ENCODE measurements around the gene SRP68.
"Not testable (repeated sequence)": the region's sequence is repeated elsewhere in the genome, so short reads cannot be mapped to it uniquely, and the experiment has no call there.

The SRP68 gene

DNA sequence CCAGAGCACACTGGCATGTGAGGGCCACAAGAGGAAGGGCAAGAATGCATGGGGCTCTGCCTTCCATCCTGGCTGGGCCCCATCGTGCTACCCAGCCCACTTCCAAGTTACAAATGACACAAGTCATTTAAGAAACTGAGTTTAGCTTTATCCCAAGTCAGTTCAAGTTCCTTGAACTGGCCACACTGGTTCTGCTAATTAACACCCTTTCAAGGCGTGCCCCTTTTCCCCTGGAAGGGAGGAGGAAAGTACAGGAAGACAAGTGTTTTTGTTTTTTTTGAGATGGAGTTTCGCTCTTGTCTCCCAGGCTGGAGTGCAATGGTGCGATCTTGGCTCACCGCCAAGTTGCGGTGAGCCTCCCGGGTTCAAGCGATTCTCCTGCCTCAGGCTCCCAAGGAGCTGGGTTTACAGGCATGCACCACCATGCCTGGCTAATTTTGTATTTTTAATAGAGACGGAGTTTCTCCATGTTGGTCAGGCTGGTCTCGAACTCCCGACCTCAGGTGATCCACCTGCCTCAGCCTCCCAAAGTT lies 27.8 kb downstream of the SRP68 start:
- DNase-seq = not testable (repeated sequence)

DNA sequence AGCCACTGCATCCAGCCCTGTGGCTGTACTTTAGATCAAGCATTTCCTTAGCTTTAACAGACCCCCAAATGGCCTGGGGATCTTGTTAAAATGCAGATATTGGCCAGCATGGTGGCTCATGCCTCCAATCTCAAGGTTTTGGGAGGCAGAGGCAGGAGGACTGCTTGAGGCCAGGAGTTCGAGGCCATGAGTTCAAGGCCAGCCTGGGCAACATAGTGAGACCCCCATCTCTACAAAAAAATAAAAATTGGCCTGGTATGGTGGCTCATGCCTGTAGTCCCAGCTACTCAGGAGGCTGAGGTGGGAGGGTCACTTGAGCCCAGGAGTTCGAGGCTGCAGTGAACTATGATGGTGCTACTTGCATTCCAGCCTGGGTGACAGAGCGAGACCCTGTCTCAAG lies 29.4 kb downstream of the SRP68 start:
- not testable (repeated sequence) for DNase-seq

DNA sequence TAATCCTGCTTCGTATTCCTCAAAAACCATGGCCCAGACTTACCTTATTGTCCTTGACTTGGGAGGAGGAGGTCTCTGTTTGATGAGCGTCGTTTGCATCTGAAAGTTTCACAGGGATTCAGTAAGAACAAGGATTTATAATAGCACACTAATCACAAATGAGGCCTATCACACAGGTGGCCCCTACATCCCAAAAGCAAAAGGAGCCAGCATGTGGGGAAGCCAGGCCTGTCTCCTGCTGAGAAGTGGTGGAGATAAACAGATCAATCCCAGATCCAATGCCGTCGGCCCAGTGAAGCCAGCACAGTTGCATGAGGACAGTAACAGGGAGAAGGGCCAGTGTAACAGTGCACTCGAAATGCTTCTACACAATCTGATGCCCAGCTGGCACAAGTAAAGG lies 31.9 kb downstream of the SRP68 start:
- DNase-seq = no peak

DNA sequence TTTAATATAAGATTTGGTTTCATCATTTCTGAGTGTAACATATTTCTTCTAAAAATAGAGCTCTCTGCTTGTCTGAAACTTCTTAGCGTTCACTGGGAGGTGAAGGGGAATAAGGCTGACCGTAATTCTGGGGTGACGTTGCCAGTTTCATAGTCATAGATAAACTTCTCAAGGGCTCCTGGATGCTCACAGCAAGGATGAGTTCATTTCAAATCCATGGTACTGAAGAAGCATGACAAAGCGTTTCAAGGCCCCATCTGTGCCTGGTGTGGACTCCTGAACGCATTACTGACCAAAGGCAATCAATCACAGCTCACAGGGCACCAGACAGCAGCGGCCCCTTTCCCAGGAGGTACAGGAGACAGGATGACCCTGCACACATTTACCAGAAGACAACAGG lies 33.2 kb downstream of the SRP68 start:
- DNase-seq = no peak

DNA sequence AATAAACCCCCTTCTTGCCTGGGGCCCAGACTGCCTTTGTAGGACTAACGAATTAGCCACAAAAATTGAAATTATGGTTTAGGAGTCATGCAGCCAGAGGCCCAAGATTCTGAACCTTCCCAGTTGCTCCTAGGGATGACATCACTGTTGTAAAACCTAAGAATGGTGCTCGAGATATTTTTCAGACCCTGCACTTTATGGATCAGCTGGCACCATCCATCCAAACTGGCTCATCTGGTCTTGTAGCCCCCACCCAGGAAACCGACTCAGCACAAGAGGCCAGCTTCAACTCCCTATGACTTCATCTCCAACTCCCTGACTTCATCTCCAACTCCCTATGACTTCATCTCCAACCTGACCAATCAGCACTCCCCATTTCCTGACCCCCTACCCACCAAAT lies 34.3 kb downstream of the SRP68 start:
- no peak for DNase-seq

DNA sequence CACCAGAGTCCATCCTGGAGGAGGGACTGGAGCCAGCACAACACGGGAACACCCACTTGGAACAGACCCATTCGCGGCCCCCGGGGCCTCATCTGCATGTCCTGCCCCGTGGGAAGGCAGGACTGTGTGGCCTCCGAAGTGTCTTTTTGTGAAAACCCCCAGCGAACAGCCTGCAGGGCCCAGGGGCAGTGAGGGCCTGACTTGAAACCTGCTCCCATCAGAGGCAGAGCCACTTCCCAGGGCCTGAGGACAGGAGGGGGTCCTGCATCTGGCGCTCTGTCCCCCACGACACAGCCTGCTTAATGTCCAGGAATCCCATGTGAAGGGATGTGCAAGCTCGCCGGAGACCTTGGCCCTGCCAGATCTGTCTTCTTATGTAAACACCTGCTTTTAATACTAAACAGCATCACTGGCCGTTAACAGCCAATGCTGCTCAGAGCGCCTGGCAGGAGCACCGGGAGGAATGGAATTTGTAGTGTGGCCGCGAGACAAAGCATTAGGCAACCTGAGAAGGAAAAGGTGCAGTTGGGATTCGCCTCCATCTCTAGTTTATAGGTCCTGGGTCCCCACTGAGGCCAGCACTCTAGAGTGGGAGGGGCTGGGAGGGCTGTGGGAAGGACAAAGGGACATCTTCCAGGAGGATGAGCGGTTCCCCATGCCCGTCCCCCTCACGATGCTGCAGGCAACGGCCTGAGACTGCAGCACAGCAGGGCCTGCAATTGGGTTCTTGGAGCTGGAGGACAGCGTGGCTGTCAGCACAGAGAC lies 35.6 kb downstream of the SRP68 start:
- no peak for DNase-seq

DNA sequence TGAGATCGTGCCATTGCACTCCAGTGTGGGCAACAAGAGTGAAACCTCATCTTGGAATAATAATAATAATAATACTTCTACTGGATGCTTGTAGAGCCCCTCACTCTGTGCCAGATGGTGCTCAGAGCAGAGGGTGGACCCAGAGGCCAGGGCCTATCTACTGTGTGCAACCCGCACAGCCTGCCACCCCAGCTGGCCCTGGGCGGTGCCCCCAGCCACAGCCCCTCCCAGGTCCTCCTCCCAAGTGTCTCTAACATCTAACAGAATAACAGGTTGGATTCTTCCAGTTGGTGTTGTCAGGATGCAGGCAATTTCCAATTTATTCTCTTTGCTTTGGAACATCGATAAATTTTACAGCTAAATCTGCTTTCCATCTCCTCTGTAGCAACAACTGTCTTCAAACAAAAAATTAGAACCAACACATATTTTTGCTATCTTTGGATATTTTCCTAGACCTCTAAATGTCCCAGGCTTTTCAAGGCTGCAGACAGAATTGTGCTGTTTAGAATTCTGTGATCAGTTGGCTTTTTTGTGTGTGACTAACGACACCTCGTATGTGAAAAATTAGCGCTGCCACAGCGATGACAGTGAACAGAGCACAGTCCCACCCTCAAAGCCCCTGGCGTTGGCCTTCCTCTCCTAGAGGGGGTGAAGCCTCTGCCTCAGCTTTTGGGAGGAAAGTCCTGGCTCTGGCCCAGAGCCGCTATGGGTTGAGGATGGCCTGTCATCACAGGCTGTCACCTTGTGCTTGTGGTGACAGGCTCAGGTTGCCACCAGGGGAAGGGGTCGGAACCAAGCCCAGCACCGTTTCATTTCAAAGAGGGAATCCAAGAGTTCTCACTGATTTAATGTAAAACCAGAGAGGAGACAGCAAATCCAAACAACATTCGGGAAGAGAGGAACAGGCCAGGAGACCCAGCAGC lies 37.6 kb downstream of the SRP68 start:
- DNase-seq = no peak

DNA sequence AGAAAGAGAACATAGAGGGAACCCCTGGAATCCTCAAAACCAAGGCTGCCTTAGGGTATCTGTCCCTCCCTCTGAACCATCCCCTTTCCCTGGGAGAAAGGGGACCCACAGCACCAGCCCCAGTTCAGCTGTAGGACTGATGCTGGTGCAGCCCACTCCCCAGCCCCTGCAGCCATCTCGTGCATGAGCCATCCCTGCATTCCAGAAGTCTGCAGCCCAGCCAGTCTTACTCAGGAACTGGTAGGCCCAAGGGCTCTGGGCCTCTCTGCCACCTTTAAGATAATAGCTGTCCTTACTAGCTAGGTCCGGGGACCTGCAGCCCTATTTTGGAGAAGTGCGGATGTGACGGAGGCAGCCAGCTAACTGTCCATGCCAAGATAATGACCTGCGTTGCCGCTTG lies 39.2 kb downstream of the SRP68 start:
- no peak for DNase-seq

DNA sequence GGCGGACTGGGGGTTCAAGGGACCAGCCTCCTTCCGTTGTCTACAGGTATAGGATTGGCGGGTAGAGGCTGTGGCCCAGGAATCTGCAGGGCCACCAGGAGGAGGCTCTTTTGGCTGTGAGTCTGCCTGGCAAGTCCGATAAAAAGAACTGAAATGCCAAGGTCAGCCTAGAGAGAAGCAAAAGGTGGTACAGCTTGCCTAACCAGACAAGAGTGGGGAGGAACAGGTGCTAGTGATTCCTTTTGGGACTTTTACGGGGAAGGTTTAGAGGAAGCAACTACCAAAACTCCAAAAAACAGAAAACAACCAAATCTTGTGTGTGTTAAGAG lies 39.6 kb downstream of the SRP68 start:
- DNase-seq = no peak

DNA sequence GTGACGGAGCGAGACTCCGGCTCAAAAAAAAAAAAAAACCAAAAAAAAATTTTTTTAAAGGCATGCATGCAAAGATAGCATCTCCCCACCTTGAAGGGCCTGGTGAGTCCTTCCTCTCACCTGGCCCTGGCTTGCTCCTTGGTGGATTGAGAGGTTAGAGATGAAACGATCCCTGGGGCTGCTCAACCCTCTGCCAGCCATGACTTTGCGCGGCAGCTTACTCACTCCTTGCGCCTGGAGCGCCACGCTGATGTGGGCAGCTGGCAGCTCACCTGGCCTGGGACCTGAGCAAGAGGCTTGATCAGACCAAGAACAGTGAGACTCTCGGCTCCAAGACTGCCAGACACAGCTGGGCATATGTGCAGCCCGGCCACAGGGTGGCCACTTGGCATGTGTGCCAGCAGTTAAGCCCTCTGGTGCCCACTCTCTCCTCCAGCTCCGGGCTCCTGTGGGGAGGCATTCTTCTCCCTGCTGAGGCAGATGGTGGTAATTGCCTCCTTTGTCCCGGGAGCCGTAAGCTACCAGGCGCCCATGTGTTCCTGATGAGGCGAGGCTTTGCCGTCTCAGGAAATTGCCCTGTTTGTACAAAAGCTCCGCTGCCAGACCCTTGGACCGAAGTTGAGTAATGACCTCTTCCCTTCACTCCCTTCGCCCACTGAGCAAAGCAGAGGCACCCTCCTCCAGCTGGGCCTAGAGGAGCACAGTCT lies 40.1 kb downstream of the SRP68 start:
- DNase-seq = no peak

DNA sequence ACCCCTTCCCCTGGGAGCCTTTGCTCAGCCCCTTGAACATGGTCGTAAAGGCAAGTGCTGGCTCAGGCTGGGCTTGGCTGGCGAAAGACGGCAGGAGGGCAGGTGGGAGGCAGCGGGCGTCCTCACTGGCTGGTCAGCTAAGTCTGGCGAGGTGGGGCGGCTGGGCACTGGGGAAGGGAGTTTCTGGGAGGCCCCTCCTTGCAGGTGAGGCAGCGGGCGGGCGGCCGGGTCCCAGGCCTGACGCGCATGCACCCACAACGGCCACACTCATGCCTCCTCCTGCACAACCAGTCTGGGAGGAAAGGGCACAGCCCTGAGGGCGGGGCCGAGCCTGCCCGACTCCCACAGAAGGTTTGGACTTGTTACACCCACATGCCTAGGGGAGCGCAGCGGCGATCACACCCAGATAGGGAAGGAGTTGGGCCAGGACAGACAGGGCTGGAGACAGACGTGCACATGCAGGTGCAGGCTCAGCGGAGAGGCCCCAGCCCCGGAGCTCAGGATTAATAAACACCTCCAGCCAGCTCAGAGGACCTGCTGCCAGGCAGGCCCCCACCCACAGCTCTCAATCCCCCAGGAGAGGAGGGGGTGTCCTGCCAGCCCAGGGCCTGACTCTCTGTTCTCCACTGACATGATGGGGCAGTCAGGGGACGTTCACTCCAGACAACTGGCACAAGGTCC lies 45.0 kb downstream of the SRP68 start, which contains the start of gene EVPL:
TSS of gene EVPL (minus strand) at position 148 of the 681 bp plus-strand sequence. CDS start at position 40, 108 bp downstream.
- peak; percentile 22 for DNase-seq

DNA sequence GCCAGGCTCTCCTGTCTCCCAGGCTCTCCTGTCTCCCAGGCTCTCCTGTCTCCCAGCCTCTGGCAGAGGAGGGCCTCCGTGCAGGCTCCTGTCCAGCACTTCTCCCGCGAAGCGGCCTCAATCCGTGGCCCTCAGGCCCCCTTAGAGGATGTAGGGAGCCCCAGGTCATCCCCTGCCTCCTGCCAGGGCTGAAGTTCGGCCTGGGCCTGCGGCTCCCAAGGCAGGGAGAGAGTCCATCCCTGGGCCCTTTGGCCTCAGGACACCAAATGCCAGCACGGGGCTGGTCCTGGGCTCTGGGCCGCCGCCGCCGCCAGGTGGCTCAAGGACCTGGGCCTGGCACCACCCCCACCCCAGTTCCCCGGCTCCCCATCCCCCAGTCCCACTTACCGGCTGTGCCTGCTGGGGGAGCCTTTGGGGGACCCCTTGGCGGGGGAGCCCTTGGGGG lies 45.6 kb downstream of the SRP68 start:
- no peak for DNase-seq

DNA sequence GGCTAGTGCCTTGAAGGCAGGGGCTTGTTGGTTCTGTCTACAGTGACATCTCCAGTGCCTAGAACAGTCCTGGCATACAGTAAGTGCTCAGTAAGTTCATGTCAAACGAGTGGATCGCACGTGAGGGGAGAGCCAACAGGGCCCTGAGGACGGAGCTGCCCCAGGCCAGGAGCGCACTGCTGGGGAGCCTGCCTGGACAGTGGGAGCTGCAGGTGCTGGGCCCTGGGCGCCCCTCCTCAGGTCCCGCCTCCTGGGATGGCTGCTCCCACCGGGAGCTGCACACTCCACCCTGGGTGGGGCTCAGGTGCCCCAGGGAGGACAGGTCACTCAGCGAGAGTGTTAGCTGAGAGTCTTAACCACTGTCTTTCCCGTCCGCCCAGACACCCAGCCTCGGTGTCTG lies 47.0 kb downstream of the SRP68 start:
- DNase-seq = no peak

DNA sequence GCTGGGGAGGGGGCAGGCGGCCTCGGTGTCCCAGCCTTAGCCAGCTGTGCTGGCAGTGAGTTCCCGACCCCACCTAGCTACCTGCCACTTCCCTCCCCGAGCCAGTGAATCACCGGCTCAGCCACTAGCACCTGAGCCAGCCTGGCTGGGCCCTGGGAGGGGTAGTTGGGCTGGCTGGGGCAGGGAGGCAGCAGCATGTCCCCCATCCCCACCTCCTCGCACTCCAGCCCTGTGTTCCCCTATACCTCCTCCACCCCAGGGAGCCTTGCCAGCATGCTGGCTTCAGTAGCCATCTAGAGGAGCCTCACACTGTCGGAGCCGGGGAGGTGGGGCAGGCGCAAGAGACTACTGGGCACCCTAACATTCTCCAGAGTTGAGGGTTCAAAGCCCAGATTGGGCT lies 48.0 kb downstream of the SRP68 start:
- DNase-seq = no peak

DNA sequence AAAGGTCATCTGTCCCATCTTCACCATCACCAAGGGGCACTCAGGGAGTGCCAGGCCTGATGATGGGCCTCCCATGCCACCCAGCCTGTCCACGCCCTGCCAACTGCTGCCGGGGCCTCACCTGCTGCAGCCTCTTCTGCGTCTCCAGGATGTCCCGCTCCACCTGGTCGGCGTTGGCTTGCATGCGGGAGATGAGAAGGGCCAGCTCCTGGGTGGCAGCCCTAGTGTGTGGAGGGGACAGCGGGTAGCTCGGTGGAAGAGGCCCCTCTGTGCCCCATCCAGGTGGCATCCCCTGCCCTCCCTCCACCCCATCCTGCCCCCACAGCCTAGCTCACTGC lies 48.4 kb downstream of the SRP68 start:
- no peak for DNase-seq

DNA sequence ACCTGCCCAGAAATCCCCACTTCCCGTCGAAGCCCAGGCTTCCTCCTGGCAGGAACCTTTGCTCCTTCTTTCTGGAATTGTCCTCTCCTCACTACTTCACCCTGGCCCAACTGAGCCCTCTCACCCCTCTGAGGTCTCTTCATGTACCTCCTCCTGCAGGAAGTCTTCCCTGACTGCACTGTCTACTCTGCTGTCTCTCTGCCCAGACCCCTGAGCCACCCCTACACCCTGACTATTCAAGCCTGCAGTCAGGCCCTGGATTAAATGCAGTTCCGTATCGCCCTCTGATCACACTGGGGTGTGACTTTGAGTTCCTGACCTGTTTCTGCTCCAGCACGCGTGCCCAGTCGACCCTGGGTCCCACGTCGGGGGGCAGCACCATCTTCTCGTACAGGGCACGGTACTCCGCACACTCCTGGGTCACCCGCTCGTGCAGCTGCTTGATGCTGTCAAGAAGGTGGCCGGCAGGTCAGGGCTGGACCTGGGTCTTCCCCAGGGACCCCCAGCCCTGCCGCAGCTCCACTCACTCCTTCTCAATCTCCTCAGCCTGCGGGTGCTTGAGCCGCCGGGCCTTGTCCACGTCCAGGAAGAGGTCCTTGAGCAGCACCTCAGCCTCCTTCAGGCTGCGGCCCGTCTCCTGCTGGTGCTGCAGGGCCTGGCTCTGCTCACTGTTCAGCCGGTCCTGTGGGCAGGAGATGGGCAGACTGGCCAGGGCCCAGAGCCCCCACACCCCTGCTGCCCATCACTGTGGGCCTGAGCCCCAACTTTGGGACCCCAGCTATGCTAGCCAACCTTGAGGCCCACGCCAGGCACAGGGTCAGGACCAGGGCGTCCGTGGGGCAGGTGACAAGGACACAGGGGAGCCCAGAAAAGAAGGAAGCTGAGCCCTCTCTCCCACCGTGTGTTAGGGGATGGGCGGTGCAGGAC lies 49.1 kb downstream of the SRP68 start:
- no peak for DNase-seq

DNA sequence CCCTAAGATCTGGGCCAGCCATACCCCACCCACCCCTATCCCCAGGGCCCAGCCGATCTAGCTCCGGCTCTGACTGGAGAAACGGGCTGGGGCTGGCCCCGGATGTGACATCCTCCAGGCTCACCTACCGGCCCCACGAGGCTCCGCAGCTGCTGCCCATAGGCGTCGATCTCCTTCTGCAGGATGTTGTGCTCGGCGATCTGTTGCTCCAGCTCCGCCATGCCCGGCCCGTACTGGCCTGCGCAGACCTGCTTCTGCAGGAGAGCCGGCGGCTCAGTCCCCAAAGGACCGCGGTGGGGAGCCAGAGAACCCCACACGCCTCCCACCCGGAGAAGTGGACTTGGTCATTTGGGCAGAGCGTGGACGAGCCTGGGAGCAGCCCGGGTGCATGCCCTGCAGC lies 50.0 kb downstream of the SRP68 start:
- no peak for DNase-seq

DNA sequence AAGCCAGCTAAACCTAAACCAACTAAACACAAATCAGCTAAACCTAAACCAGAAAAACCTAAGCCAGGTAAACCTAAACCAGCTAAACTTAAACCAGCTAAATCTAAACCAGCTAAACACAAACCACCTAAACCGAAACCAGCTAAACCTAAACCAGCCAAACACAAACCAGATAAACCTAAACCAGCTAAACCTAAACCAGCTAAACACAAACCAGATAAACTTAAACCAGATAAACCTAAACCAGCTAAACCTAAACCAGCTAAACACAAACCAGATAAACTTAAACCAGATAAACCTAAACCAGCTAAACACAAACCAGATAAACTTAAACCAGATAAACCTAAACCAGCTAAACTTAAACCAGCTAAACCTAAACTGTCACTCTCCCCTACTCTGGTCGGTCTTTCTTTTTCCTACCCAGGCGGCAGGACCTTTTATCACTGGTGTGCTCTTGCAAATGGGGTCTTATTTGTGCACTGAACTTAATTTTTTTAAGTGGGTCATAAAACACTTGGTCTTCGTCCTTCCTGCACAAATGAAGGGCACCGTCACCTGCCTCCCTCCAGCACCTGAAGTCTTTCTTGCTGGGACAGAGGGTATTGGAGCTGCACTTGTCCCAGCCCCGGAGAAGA lies 52.4 kb downstream of the SRP68 start:
- DNase-seq = no peak

DNA sequence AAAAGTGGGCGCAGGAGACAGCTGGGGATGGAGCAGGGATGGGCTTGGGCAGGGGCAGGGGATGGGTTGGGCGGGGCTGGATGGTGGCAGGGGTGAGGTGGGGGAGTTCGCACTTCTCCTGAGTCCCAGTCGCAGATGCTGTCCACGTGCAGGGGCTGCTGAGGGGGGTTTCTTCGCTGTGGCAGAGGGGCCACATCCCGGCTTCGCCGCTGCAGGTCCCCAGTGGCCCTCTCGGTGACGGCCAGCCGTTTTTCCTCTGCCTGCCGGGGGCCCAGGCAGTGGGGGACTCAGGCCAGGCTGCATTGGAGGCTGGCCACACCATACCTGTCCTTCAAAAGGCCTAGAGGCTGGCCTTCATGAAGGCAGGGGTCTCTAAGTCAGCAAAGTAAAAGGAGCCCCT lies 53.5 kb downstream of the SRP68 start:
- no peak for DNase-seq

DNA sequence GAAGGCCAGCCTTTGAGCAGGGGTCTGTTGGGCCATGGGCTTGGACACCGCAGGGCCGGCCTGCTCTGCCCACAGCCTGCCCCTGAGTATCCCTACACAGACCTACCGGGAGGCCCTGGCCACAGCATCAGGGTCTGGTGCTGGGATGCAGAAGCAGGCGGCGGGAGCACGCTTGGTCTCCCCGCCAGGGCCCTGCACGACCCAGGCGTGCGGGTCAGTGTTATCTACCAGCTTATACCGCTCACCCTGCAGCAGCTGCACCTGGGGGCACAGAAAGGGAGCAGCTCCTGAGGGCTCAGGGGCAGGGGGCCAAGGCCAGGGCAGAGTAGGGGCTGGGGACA lies 54.0 kb downstream of the SRP68 start:
- DNase-seq = no peak
